GM10266 (cell line): ENCODE results near the gene TTLL6.
"Not testable (repeated sequence)": the region's sequence is repeated elsewhere in the genome, so short reads cannot be mapped to it uniquely, and the experiment has no call there.

Experiments
- DNase-seq: peaks from one replicate; pipeline ENCODE4 v3.0.0; 2012; ENCODE audit errors: extremely low spot score
- CTCF ChIP-seq: IDR thresholded peaks from 2 replicates; pipeline ENCODE4 v1.5.1; 2012; ENCODE audit warnings: mild to moderate bottlenecking, low read depth; ENCODE audit not compliant: control insufficient read depth, insufficient read depth; ENCODE audit errors: missing control alignments

Gene TTLL6

DNA sequence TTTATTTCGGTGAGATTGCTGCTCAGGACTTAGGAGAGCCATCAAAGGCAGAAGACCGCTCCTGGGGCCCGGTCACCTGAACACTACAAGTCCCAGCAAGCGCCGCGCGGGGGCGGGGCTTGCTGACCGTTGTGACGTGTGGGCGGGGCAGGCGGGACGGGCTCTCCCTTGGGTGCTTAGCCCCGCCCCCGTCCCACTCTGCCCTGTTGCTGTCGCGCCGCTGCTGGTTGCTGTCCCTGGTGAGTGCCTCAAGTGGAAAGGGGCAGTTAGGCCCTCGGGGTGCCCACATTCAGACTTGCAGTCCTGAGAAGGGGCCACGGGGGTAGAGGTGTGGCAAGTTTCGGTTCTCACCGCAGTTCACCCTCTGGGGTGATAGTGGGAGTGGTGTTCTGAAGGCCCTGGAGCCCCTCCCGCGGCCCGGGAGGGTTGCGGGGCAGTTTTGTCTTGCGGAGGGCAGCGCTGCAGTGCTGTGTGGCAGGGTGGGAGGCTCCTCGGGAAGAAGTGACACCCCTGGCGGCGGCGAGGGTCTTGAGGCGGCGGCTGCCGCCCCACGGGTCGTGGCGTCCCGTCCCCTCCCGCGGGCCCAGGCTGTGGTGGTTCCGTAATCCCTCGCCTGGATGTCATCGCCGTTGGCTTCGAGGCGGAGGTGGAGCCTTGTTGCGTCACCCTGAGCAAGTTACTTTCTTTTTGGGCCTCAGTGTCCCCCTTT is 14.0 kb upstream of the TTLL6 start, which contains the start of gene CALCOCO2:
Gene CALCOCO2 (plus strand): TSS at position 196 of the 709 bp plus-strand sequence. CDS start 10,673 bp downstream, outside the sequence.
- TF ChIP-seq CTCF, result no peak
- peak; percentile 93 for DNase-seq

DNA sequence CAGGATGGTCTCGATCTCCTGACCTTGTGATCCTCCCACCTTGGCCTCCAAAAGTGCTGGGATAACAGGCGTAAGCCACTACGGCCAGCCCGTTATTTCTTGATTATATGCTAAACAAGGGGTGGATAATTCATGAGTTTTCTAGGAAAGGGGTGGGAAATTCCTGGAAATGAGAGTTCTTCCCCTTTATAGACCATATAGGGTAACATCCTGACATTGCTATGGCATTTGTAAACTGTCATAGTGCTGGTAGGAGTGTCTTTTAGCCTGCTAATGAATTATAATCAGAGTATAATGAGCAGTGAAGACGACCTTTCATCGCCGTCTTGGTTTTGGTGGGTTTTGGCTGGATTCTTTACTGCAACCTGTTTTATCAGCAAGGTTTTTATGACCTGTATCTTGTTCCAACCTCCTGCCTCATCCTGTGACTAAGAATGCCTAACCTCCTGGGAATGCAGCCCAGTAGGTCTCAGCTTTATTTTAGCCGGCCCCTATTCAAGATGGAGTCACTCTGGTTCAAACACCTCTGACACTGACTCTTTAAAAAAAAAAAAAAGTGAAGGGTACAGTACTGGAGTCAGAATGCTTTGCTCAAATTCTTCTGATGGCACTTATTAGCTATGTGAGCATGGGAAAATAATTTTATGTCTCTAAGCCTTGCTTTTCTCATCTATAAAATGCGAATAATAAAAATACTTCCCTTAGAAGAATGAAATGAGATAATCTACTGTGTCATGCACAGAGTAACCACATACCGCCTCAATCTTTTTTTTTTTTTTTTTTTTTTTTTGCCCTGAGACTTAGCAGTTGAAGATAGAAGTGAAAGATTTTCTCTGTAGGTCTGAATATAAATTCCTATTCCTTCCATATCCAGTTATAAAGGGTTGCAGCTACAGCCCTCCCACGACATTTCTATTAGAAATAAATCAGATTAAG is 8.7 kb upstream of the TTLL6 start:
- DNase-seq, result no peak
- no peak for TF ChIP-seq CTCF

DNA sequence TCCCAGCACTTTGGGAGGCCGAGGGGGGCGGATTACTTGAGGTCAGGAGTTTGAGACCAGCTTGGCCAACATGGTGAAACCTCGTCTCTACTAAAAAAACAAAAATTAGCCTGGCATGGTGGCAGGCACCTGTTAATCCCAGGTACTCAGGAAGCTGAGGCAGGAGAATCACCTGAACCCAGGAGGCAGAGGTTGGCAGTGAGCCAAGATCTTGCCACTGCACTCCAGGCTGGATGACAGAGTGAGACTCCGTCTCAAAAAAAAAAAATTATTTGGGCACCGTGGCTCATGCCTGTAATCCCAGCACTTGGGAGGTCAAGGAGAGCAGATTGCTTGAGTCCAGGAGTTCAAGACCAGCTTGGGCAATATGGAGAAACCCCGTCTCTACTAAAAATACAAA is 3.9 kb upstream of the TTLL6 start:
- DNase-seq, result not testable (repeated sequence)

DNA sequence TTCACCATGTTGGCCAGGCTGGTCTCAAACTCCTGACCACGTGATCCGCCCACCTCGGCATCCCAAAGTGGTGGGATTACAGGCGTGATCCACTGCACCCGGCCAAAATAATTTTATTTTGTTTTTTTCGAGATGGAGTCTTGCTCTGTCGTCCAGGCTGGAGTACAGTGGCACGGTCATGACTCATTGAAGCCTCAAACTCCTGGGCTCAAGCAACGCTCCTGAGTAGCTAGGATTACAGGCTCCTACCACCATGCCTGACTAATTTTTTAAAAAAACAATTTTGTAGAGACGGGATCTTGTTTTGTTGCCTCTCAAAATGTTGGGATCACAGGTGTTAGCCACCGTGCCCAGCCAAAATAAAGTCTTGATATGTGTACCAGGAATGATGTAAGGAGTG is 2.4 kb upstream of the TTLL6 start:
- TF ChIP-seq CTCF, result no peak
- DNase-seq, result no peak

DNA sequence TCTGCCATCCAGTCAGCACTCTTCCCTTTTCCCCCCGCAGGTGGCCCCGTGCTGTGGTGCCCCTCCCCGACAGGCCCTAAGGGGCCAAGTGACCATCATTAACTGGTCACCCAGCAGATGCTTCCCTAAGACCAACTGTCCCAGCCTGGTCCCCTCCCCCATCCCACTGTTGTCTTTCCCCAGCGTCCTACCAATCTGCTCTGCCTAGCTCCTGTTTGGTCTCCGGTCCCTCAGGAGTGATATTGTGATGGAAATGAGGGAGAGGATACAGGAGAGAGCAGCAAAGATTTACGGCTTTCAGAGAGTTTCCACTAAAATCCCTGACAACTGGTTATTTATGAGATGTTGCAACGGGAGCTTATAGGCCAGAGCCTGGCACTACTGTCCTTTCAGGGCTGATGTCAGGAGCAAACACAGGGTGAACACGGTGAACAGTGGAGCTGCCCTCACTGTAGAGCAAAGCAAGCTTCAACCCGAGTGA is 1.4 kb upstream of the TTLL6 start:
- no peak for TF ChIP-seq CTCF
- DNase-seq, result no peak

DNA sequence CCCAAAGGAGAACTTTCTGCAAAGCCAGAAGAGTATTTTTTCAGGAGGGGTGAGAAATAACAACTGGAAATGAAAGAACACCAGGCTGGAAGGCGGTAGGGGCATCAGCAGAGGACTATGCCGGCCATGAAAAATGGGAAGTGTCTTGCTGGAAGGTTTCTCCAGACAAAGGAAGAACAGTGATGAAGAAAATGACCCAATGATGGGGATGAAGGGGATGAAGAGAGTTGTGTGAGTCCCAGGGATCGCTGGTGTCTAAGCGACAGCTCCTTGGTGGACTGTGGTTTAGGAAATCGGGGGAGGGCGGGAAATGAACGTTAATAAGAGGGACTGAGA is 623 bp downstream of the TTLL6 start:
- DNase-seq, result no peak
- TF ChIP-seq CTCF, result no peak

GRCh38 chr17:48815311-48815710 is 1.7 kb downstream of the TTLL6 start:
- no peak for DNase-seq
- TF ChIP-seq CTCF, result no peak
